ENCODE data around the gene ZNF367.

GRCh38 chr9:96398582-96399324, 19.4 kb downstream of the ZNF367 start:
- no peak; the same call in 1 of the 2 replicates for TF ChIP-seq CTCF (conservative IDR thresholded peaks at IDR 0.05; ENCODE audit: low read length)
- no peak for TF ChIP-seq EZH2phosphoT487 (IDR thresholded peaks at IDR 0.05; ENCODE audit: borderline replicate concordance)
